Astrocyte (in vitro differentiated cells and primary cell): Measurements from ENCODE around the gene RNF223.

Source experiments
- EZH2 ChIP-seq: IDR thresholded peaks from 2 replicates; pipeline ENCODE4 v1.6.1; 2012; ENCODE audit warnings: mild to moderate bottlenecking, low read length, inconsistent platforms; ENCODE audit not compliant: insufficient read depth
- TF ChIP-seq, protein P1 (sequence below): IDR thresholded peaks from 2 replicates; pipeline ENCODE4 v1.5.1; 2011; ENCODE audit warnings: low read depth, mild to moderate bottlenecking, inconsistent platforms, low read length, moderate library complexity; ENCODE audit not compliant: insufficient read depth

DNA sequence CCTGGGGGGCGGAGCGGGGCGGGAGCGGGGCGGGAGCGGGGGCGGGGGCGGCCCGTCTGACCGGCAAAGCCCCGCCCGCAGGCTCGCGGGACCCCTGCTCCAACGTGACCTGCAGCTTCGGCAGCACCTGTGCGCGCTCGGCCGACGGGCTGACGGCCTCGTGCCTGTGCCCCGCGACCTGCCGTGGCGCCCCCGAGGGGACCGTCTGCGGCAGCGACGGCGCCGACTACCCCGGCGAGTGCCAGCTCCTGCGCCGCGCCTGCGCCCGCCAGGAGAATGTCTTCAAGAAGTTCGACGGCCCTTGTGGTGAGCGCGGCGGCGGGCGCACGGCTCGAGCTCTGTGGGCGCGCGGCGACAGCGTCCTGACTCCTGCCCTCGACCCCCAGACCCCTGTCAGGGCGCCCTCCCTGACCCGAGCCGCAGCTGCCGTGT is 33.0 kb downstream of the RNF223 start:
- no peak for TF ChIP-seq EZH2
- TF ChIP-seq, protein P1, sequence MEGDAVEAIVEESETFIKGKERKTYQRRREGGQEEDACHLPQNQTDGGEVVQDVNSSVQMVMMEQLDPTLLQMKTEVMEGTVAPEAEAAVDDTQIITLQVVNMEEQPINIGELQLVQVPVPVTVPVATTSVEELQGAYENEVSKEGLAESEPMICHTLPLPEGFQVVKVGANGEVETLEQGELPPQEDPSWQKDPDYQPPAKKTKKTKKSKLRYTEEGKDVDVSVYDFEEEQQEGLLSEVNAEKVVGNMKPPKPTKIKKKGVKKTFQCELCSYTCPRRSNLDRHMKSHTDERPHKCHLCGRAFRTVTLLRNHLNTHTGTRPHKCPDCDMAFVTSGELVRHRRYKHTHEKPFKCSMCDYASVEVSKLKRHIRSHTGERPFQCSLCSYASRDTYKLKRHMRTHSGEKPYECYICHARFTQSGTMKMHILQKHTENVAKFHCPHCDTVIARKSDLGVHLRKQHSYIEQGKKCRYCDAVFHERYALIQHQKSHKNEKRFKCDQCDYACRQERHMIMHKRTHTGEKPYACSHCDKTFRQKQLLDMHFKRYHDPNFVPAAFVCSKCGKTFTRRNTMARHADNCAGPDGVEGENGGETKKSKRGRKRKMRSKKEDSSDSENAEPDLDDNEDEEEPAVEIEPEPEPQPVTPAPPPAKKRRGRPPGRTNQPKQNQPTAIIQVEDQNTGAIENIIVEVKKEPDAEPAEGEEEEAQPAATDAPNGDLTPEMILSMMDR = no peak
